HFFc6 (cell line): ENCODE data around the gene LAYN. TPM values are rescaled to one million over a fixed set of nuclear protein-coding genes. Genes with fewer than 3 reads are reported as not detected.

ENCODE experiments used
- DNase-seq: peaks from one replicate; pipeline ENCODE4 v3.0.0-alpha.2; 2018
- H3K27ac Mint-ChIP-seq: 2 replicates; pipeline ENCODE4 v1.8.0; 2020; ENCODE audit warnings: mild to moderate bottlenecking, mixed read lengths
- H3K27me3 Mint-ChIP-seq: 2 replicates; pipeline ENCODE4 v1.8.0; 2021; ENCODE audit warnings: mild to moderate bottlenecking, moderate library complexity, mixed read lengths; ENCODE audit not compliant: insufficient read depth
- H3K36me3 Mint-ChIP-seq: 2 replicates; pipeline ENCODE4 v1.8.0; 2021; ENCODE audit warnings: low read depth, mixed read lengths
- H3K4me1 Mint-ChIP-seq: 2 replicates; pipeline ENCODE4 v1.8.0; 2020; ENCODE audit warnings: low read depth, mixed read lengths
- H3K4me3 Mint-ChIP-seq: 2 replicates; pipeline ENCODE4 v1.8.0; 2020; ENCODE audit warnings: mild to moderate bottlenecking, moderate library complexity, mixed read lengths
- H3K9me3 Mint-ChIP-seq: 2 replicates; pipeline ENCODE4 v1.8.0; 2020; ENCODE audit warnings: mild to moderate bottlenecking, mixed read lengths
- total RNA-seq, 6 experiments: library from RNA; stranded (reverse); fragmentation: NEBNext Ultra II Directional; extraction: Animal tissue kit (Norgen Biotek cat#: 25700); gene quantifications; 2 replicates in 1 of 6; 3 replicates in 5 of 6; pipeline ENCODE4 v1.2.3, GENCODE V29; 2021
- TF ChIP-seq, protein P1 (sequence below): fragments of 200-600 bp; sonication (generic); IDR thresholded peaks from 2 replicates; pipeline ENCODE4 v1.5.0; 2021; ENCODE audit warnings: antibody characterized with exemption, mild to moderate bottlenecking

Gene LAYN
- total RNA-seq, 6 experiments from 2014 or later: 79.1 to 148 (median 132) TPM

DNA sequence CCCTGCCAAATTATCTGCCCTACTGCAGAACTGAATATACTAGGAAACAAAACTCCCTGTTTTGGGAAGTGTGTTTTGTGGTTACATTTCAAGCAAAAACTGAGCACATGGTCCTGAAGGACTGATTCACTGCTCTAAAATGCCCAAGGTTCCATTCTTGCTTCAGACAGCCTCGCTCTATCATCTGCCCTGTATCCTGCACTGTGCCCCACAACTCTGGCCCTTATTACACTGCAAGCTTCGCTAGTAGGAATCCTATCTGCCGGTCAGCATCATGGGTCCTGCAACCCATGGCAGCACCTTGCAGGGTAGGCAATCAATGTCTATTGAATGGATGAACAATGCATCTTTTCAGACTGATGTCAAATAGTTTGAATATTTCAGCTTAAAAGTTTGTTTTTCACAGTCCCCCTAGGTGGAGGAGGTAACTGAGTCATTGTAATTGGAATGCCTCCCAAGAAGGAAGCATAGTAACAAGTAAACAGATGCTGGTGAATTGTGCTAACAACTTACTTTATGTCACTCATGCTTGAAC, 21.3 kb downstream of the LAYN start:
- Mint-ChIP-seq H3K9me3 (no peaks in the 10 kb centered on the region; the same call in 1 of the 2 replicates), H3K36me3 (peaks cover 38% of the 10 kb centered on the region), H3K27ac (peak overlapping the region; percentile 95), H3K27me3 (peaks cover 5% of the 10 kb centered on the region), H3K4me1 (peaks cover 87% of the 10 kb centered on the region), H3K4me3 (peak overlapping the region; percentile 61)
- peak; percentile 83 for DNase-seq
- TF ChIP-seq, protein P1, sequence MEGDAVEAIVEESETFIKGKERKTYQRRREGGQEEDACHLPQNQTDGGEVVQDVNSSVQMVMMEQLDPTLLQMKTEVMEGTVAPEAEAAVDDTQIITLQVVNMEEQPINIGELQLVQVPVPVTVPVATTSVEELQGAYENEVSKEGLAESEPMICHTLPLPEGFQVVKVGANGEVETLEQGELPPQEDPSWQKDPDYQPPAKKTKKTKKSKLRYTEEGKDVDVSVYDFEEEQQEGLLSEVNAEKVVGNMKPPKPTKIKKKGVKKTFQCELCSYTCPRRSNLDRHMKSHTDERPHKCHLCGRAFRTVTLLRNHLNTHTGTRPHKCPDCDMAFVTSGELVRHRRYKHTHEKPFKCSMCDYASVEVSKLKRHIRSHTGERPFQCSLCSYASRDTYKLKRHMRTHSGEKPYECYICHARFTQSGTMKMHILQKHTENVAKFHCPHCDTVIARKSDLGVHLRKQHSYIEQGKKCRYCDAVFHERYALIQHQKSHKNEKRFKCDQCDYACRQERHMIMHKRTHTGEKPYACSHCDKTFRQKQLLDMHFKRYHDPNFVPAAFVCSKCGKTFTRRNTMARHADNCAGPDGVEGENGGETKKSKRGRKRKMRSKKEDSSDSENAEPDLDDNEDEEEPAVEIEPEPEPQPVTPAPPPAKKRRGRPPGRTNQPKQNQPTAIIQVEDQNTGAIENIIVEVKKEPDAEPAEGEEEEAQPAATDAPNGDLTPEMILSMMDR: no peak

GRCh38 chr11:111562692-111563389, 22.3 kb downstream of the LAYN start:
- Mint-ChIP-seq H3K9me3 (no peaks in the 10 kb centered on the region), H3K27ac (peak overlapping the region; percentile 95)

DNA sequence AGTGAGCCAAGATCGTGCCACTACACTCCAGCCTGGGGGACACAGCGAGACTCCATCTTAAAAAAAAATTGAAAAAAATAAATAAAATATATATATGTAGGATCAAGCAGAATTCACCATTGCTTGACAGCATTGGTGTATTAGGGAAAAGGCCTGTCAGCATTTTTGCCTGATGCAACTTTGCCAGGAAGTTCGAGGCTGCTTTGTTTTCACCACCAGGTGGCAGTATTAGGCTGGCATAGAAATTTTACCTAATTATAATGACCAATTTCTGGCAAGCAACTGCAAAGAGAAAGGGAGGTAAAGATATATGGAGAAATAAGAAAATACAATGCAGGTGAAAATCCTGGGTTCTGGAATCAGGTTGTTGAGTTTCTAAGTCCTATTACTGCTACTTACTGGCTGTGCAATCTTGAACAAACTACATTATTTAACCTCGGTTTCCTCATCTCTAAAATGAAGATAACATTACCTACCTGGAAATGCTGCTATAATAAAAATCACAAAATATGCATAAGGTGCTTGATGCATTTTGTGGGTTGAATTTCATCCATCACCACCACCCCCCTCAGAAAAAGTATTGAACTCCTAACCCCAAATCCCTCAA, 24.7 kb downstream of the LAYN start:
- H3K9me3 Mint-ChIP-seq: no peaks in the 10 kb centered on the region
- H3K4me3 Mint-ChIP-seq: no peak overlapping the region
- DNase-seq: peak; percentile 76
- TF ChIP-seq, protein P1: peak; percentile 98
- peaks cover 25% of the 10 kb centered on the region for H3K36me3 Mint-ChIP-seq
- no peak overlapping the region for H3K27ac Mint-ChIP-seq
- H3K27me3 Mint-ChIP-seq: peaks cover 6% of the 10 kb centered on the region
- peaks cover 64% of the 10 kb centered on the region for H3K4me1 Mint-ChIP-seq

More at GRCh38 chr11:111562692-111563389, 22.3 kb downstream of the LAYN start:
- Mint-ChIP-seq H3K4me1 (peaks cover 79% of the 10 kb centered on the region), H3K4me3 (peak overlapping the region; percentile 61; the same call in 1 of the 2 replicates), H3K36me3 (peaks cover 31% of the 10 kb centered on the region), H3K27me3 (peaks cover 3% of the 10 kb centered on the region)
- DNase-seq: no peak
- TF ChIP-seq, protein P1: no peak

DNA sequence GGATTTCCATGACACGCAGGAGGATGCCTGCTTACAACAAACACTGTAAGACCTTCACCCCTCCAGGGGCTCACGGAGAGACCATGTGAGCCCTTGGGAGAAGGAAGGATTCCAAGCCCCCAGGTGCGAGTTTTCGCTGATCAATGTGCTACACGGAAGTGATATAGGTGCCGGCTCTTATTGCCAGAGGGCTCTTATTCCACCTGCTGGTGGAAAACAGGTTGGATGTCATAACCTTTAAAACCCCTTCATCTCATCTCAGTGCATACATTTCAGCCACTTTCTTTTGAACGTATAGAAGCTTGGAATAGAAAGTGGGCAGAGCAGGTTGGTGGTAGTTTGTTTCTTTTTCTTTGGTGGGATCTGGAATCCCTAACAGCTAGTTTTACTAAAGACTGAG, 25.8 kb downstream of the LAYN start:
- no peak for DNase-seq
- Mint-ChIP-seq H3K27me3 (peaks cover 6% of the 10 kb centered on the region), H3K9me3 (no peaks in the 10 kb centered on the region), H3K36me3 (peaks cover 14% of the 10 kb centered on the region), H3K27ac (no peak overlapping the region), H3K4me3 (peak overlapping the region; percentile 26; the same call in 1 of the 2 replicates), H3K4me1 (peaks cover 64% of the 10 kb centered on the region)
- TF ChIP-seq, protein P1: peak; percentile 11; the same call in 1 of the 2 replicates

GRCh38 chr11:111569476-111569875, 29.0 kb downstream of the LAYN start:
- no peak overlapping the region for H3K4me3 Mint-ChIP-seq
- TF ChIP-seq, protein P1: no peak
- no peak for DNase-seq
- peaks cover 62% of the 10 kb centered on the region for H3K4me1 Mint-ChIP-seq
- no peaks in the 10 kb centered on the region for H3K9me3 Mint-ChIP-seq
- no peak overlapping the region for H3K27ac Mint-ChIP-seq
- no peaks in the 10 kb centered on the region for H3K36me3 Mint-ChIP-seq
- peaks cover 6% of the 10 kb centered on the region for H3K27me3 Mint-ChIP-seq
